Omental fat pad (tissue), 4 donors: ENCODE measurements around the gene TBC1D22A. TPM values are rescaled to one million over a fixed set of nuclear protein-coding genes. Genes with fewer than 3 reads are reported as not detected.
A peak's percentile ranks its signal among the peaks of the same experiment; 100 is the strongest.

ENCODE experiments used
- ATAC-seq: fragments of 150-250 bp; one replicate; pipeline ENCODE4 v1.9.1; 2016; ENCODE audit warnings: mild to moderate bottlenecking, moderate library complexity; ENCODE audit not compliant: low FRiP score
- DNase-seq: peaks from one replicate; pipeline ENCODE4 v3.0.0-alpha.2; 2019; ENCODE audit warnings: low spot score
- total RNA-seq, 4 donors: library from RNA; depleted of rRNA; stranded (reverse); fragments of >200 nt; gene quantifications; one replicate each; pipeline ENCODE4 v1.1.0, GENCODE V29; 2016
- TF ChIP-seq, protein P1 (sequence below), 3 donors: fragments of 450-650 bp; IDR thresholded peaks; one replicate each; pipeline ENCODE4 v1.5.1; 2016 to 2017; ENCODE audit warnings: antibody characterized with exemption in 3 of 3, mild to moderate bottlenecking in 3 of 3, moderate library complexity in 2 of 3

TBC1D22A gene
- total RNA-seq, 4 donors from 2014 or later: 21.3 to 31.2 (median 24.5) TPM

DNA sequence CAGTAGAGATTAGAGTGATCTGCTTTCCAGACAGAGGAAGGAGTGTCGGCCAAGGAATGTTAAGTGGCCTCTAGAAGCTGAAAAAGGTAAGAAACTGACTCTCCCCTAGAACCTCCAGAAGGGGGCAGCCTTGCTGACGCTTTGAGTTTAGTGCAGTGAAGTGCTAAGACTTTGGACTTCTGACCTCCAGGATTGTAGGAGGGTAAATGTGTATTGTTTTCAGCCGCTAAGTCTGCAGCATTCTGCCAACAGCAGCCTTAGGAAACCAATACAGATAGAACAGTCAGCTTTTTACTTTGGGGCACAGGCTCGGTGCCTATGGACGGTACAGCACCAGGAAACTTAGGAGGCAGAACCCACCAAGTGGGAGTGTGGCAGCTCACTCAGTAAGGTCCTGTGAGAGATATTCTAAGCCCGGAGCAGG is 3.6 kb upstream of the TBC1D22A start:
- ATAC-seq (peak; percentile 48), DNase-seq (no peak)

DNA sequence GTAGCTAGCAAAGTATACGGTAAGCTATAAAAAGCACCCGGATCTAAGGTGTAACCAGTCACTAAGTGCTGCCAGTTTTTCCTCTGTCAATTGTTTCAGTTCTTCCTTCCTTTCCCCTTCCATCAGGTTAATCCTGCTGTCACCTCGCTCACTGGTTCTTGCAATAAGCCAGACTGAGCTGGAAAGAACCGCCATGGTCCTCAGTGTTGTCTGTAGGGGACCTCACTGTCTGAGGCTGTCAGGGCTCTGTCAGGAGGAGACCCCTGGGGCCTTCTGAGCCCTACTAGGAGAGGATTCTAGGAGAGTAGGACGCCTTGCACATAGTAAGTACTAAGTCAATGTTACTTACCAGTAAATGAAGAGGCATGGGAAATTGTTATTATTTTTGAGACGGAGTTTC is 1.4 kb upstream of the TBC1D22A start:
- no peak for ATAC-seq
- TF ChIP-seq, protein P1, sequence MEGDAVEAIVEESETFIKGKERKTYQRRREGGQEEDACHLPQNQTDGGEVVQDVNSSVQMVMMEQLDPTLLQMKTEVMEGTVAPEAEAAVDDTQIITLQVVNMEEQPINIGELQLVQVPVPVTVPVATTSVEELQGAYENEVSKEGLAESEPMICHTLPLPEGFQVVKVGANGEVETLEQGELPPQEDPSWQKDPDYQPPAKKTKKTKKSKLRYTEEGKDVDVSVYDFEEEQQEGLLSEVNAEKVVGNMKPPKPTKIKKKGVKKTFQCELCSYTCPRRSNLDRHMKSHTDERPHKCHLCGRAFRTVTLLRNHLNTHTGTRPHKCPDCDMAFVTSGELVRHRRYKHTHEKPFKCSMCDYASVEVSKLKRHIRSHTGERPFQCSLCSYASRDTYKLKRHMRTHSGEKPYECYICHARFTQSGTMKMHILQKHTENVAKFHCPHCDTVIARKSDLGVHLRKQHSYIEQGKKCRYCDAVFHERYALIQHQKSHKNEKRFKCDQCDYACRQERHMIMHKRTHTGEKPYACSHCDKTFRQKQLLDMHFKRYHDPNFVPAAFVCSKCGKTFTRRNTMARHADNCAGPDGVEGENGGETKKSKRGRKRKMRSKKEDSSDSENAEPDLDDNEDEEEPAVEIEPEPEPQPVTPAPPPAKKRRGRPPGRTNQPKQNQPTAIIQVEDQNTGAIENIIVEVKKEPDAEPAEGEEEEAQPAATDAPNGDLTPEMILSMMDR (IDR thresholded peaks at IDR 0.05): no peak
- no peak for DNase-seq

More for the DNA sequence above, 3.6 kb upstream of the TBC1D22A start:
- TF ChIP-seq, protein P1 (IDR thresholded peaks at IDR 0.05): no peak

DNA sequence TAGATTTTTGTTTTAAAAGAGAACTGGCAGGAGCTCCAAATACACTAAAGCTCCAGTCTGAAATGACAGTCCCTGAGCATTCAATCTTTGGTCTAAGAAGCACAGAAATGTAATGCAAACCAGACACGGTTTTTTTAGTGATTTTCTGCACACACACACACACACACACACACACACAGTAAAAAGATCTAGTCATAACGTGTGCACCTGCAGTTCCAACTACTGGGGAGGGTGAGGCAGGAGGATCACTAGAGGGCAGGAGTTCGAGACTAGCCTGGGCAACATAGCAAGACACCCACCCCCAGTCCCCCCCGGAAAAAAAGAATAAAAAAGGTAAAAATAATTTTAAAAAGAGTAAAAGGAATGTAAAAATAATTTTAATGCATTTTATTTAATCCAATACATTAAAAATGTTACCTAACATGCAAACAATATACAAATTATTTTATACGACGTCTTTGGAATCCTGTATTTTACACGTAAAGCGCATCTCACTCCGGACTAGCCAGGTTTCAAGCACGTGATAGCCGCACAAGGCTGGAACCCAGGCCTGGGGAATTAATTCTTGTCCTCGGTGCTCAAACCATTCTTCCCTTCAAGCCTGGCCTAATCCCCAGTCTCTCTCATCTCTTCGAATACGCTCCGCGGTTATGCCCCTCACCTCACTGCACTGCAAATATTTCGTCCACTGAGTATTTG is 762 bp upstream of the TBC1D22A start:
- no peak for DNase-seq
- TF ChIP-seq, protein P1 (IDR thresholded peaks at IDR 0.05): no peak
- ATAC-seq: no peak

DNA sequence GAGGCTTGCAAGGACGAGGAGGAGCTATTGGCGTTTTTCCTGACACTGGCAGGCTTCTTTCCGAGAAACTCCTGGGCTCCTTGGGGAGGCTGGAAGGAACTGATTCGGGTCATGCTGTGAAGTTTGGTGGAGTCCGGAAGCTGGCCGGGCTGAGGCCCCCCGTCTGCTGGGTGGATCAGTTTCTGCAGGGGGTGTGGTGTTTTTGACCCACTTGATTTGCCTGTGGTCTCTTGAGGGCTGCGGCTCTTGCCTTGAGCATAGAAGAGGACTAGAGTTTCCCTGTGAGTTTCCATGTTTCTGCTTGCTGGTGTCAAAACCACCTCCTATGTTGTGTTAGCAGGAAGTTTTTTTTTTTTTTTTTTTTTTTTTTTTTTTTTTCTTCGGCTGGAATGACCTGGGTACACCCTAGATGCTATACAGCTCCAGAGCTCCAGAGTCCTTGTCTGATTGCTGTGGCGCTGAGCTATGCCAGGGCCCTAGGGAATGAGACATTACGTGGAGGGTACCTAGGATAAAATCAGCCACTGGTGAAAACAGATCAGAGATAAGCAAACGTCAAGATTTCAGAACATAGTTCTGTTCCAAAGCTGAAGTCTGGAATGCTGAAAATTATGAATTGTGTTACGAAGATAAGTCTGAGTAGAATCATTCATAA is 728 bp downstream of the TBC1D22A start:
- DNase-seq (no peak), ATAC-seq (peak; percentile 16)
- TF ChIP-seq, protein P1 (IDR thresholded peaks at IDR 0.05): no peak

DNA sequence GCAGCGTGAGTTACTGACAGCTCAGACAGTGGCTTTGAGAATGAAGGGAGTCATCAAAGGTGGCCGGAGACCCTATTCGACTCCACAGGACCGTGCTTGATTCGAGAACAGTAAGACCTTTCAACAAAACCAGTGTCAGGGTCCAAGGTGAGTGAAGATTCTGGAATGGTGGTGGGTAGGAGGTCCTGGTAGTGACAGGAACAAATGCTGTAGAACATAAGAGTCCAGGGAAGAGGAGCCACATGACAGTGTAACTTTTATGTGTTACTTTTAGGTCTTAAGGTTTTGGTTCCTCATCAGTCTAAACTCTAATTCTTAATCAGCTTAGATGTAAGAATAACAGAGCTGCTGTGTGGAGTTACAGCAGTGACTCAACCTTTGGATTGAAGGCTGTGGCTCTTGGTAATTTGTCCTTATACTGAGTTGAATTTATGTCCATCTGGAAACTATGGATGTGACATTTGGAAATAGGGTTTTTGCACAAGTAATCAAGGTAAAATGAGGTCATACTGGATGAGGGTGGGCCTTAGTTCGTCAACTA is 1.8 kb downstream of the TBC1D22A start:
- DNase-seq: no peak
- TF ChIP-seq, protein P1 (IDR thresholded peaks at IDR 0.05): no peak
- ATAC-seq: no peak

DNA sequence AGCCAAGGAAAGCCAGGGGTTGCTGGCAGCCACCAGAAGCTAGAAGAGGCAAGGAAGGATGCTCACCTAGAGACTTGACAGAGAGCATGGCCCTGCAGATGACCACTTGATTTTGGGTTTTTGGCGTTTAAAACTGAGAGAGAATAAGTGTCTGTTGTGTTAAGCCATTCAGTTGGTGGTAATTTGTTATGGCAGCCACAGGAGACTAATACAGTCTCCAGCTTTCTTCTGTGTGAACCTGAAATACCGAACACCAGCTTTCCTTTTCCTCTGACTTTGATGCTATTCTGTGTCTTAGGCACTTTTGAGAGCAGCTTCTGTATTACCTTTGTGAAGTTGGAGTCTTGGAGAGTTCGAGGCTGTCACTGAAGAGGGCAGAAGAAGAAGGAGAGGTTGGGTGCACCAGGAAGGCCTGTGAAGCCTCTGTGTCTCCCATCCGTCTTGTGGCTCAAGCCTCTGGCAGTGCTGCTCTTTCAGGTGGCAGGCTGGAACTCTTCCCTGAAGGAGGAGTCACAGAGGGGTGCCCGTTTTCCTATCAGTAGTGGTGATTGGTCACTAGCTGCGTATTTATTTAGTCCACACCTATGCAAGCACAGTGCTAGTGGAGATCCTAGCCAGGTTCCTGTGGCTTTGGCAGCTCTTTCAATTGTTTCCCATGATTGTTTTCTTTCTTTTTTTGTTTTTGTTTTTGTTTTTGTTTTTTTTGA is 2.5 kb downstream of the TBC1D22A start:
- DNase-seq (no peak), ATAC-seq (no peak)
- TF ChIP-seq, protein P1 (IDR thresholded peaks at IDR 0.05): no peak
